WTC11 (cell line): ENCODE measurements around the gene CES3. TPM values are rescaled to one million over a fixed set of nuclear protein-coding genes. Genes with fewer than 3 reads are reported as not detected.

Experiments
- ATAC-seq: fragments of 200-7000 bp; cut with Tn5 transposase; 2 replicates; pipeline ENCODE4 v1.10.0; 2021; ENCODE audit warnings: mild to moderate bottlenecking, moderate library complexity
- CTCF ChIA-PET: fragments of 300-600 bp; sonication (Branson Sonifier 250); formaldehyde crosslinking; loops from one replicate; lab custom pipeline; 2021; ENCODE audit warnings: antibody characterized with exemption; lab: Charles Lee
- POLR2A ChIA-PET: fragments of 350-600 bp; sonication (Branson Sonifier 250); formaldehyde crosslinking; loops from one replicate; lab custom pipeline; 2021; ENCODE audit warnings: antibody characterized with exemption; lab: Charles Lee
- DNase-seq: peaks from one replicate; pipeline ENCODE4 v3.0.0; 2021; ENCODE audit warnings: low spot score
- H3K27ac Mint-ChIP-seq: 2 replicates; pipeline ENCODE4 v1.8.0; 2021; ENCODE audit warnings: mixed read lengths
- H3K27me3 Mint-ChIP-seq: 2 replicates; pipeline ENCODE4 v1.8.0; 2021; ENCODE audit warnings: low read depth, mild to moderate bottlenecking, moderate library complexity, mixed read lengths
- H3K36me3 Mint-ChIP-seq: 2 replicates; pipeline ENCODE4 v1.8.0; 2021; ENCODE audit warnings: mixed read lengths
- H3K4me1 Mint-ChIP-seq: 2 replicates; pipeline ENCODE4 v1.8.0; 2022; ENCODE audit warnings: mixed read lengths
- H3K4me3 Mint-ChIP-seq: 2 replicates; pipeline ENCODE4 v1.8.0; 2021; ENCODE audit warnings: mild to moderate bottlenecking, moderate library complexity, mixed read lengths
- H3K9me3 Mint-ChIP-seq: 2 replicates; pipeline ENCODE4 v1.8.0; 2021; ENCODE audit warnings: mixed read lengths
- CREB1 ChIP-seq: sonication (generic); formaldehyde crosslinking; IDR thresholded peaks from 2 replicates; pipeline ENCODE4 v1.8.0; 2023; ENCODE audit warnings: mild to moderate bottlenecking, missing genetic modification reagents
- FOXK1 ChIP-seq: sonication (generic); formaldehyde crosslinking; IDR thresholded peaks from 2 replicates; pipeline ENCODE4 v1.8.0; 2022; ENCODE audit warnings: mild to moderate bottlenecking, moderate library complexity, missing genetic modification reagents
- FOXP1 ChIP-seq: sonication (generic); formaldehyde crosslinking; IDR thresholded peaks from 2 replicates; pipeline ENCODE4 v1.8.0; 2022; ENCODE audit warnings: missing genetic modification reagents, mild to moderate bottlenecking, moderate library complexity, borderline replicate concordance
- GABPB1 ChIP-seq: sonication (generic); formaldehyde crosslinking; IDR thresholded peaks from 2 replicates; pipeline ENCODE4 v1.8.1; 2023; ENCODE audit warnings: mild to moderate bottlenecking, missing genetic modification reagents
- IRF2 ChIP-seq: sonication (generic); formaldehyde crosslinking; IDR thresholded peaks from 2 replicates; pipeline ENCODE4 v1.8.0; 2022; ENCODE audit warnings: low read depth, missing genetic modification reagents, borderline replicate concordance
- KAT7 ChIP-seq: sonication (generic); formaldehyde crosslinking; IDR thresholded peaks from 2 replicates; pipeline ENCODE4 v1.8.1; 2023; ENCODE audit warnings: missing genetic modification reagents, mild to moderate bottlenecking, borderline replicate concordance
- NFATC4 ChIP-seq: fragments of 250-450 bp; sonication (Bioruptor Pico); IDR thresholded peaks from 2 replicates; pipeline ENCODE4 v1.9.0; 2021; ENCODE audit warnings: mild to moderate bottlenecking
- PRRX2 ChIP-seq: fragments of 250-450 bp; sonication (Bioruptor Pico); IDR thresholded peaks from 2 replicates; pipeline ENCODE4 v1.8.0; 2021; ENCODE audit warnings: mild to moderate bottlenecking
- ZNF138 ChIP-seq: sonication (generic); formaldehyde crosslinking; conservative IDR thresholded peaks from 2 replicates; pipeline ENCODE4 v1.8.1; 2022; ENCODE audit warnings: mild to moderate bottlenecking, moderate library complexity, missing genetic modification reagents
- ZNF416 ChIP-seq: fragments of 250-450 bp; sonication (Bioruptor Pico); IDR thresholded peaks from 2 replicates; pipeline ENCODE4 v1.9.0; 2021; ENCODE audit warnings: mild to moderate bottlenecking, inconsistent platforms
- total RNA-seq: library from RNA; stranded (reverse); gene quantifications from 3 replicates; pipeline ENCODE4 v1.2.3, GENCODE V29; 2021
- TF ChIP-seq, protein P1 (sequence below): sonication (generic); formaldehyde crosslinking; IDR thresholded peaks from 2 replicates; pipeline ENCODE4 v1.8.0; 2023; ENCODE audit warnings: missing genetic modification reagents
- TF ChIP-seq, protein P2 (sequence below): sonication (generic); formaldehyde crosslinking; IDR thresholded peaks from 2 replicates; pipeline ENCODE4 v1.8.0; 2022; ENCODE audit warnings: missing genetic modification reagents
- TF ChIP-seq, protein P3 (sequence below): sonication (generic); formaldehyde crosslinking; IDR thresholded peaks from 2 replicates; pipeline ENCODE4 v1.8.1; 2023; ENCODE audit warnings: mild to moderate bottlenecking, moderate library complexity, missing genetic modification reagents
- TF ChIP-seq, protein P4 (sequence below): sonication (generic); formaldehyde crosslinking; IDR thresholded peaks from 2 replicates; pipeline ENCODE4 v1.8.1; 2022; ENCODE audit warnings: low read depth, missing genetic modification reagents, borderline replicate concordance
- TF ChIP-seq, protein P5 (sequence below): fragments of 250-450 bp; sonication (Bioruptor Pico); IDR thresholded peaks from 2 replicates; pipeline ENCODE4 v1.8.0; 2021; ENCODE audit warnings: mild to moderate bottlenecking
- TF ChIP-seq, protein P6 (sequence below): sonication (generic); formaldehyde crosslinking; IDR thresholded peaks from 2 replicates; pipeline ENCODE4 v1.8.1; 2022; ENCODE audit warnings: missing genetic modification reagents, borderline replicate concordance

Gene CES3
- total RNA-seq, 1 experiment from 2014 or later = 3.3 TPM

DNA sequence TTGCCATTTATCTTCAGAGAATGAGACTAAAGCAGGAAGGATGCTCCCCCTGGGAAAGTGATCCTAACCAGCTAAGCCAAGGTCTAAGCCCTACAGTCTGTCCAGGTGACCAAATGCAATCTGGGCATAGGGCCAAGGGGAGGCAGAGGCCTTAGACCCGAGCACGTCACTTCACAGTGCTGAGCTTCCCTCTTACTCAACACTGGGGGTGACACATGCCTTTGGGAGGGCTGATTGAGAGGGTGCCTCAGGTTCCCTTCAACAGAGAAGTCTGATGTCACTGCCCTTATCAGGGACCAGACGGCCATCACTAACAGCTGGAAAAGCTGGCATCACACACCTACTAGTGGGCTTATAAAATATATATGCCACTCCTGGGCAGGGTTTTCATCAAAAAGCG is 30.9 kb upstream of the CES3 start (continued):
- TF ChIP-seq FOXK1 = no peak
- TF ChIP-seq NFATC4 = no peak
- TF ChIP-seq ZNF138 = no peak
- TF ChIP-seq, protein P1, sequence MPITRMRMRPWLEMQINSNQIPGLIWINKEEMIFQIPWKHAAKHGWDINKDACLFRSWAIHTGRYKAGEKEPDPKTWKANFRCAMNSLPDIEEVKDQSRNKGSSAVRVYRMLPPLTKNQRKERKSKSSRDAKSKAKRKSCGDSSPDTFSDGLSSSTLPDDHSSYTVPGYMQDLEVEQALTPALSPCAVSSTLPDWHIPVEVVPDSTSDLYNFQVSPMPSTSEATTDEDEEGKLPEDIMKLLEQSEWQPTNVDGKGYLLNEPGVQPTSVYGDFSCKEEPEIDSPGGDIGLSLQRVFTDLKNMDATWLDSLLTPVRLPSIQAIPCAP = no peak
- TF ChIP-seq PRRX2 (CRISPR knock-in tag) = no peak
- no peak for TF ChIP-seq ZNF416 (CRISPR knock-in tag)
- TF ChIP-seq, protein P2, sequence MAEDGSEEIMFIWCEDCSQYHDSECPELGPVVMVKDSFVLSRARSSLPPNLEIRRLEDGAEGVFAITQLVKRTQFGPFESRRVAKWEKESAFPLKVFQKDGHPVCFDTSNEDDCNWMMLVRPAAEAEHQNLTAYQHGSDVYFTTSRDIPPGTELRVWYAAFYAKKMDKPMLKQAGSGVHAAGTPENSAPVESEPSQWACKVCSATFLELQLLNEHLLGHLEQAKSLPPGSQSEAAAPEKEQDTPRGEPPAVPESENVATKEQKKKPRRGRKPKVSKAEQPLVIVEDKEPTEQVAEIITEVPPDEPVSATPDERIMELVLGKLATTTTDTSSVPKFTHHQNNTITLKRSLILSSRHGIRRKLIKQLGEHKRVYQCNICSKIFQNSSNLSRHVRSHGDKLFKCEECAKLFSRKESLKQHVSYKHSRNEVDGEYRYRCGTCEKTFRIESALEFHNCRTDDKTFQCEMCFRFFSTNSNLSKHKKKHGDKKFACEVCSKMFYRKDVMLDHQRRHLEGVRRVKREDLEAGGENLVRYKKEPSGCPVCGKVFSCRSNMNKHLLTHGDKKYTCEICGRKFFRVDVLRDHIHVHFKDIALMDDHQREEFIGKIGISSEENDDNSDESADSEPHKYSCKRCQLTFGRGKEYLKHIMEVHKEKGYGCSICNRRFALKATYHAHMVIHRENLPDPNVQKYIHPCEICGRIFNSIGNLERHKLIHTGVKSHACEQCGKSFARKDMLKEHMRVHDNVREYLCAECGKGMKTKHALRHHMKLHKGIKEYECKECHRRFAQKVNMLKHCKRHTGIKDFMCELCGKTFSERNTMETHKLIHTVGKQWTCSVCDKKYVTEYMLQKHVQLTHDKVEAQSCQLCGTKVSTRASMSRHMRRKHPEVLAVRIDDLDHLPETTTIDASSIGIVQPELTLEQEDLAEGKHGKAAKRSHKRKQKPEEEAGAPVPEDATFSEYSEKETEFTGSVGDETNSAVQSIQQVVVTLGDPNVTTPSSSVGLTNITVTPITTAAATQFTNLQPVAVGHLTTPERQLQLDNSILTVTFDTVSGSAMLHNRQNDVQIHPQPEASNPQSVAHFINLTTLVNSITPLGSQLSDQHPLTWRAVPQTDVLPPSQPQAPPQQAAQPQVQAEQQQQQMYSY (CRISPR knock-in tag) = no peak
- no peak for TF ChIP-seq IRF2

DNA sequence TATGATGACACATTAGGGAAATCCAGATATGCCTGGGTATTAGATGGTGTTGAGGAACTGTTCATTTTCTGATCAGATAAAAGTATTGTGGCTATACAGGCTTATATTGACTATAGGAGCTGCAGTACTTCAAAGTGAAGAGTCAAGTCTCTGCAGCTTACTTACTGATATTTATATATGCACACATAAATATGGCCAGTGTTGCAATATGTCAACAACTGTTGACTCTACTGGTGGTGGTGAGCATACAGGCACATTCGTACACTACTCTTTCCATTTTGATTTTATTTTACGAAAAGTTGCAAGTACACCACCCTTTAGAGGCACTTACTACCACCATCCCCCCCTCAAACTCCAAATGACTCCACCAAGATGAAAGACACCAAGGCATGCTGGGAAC is 29.4 kb upstream of the CES3 start:
- CTCF ChIA-PET = interaction anchor here (1.0 kb wide), 1 partner anchor 30 kb away, joined by 3 read pairs; the partner anchor contains the start of gene CES3
- H3K27ac Mint-ChIP-seq = no peak overlapping the region
- DNase-seq = no peak
- TF ChIP-seq NFATC4 = no peak
- TF ChIP-seq, protein P3, sequence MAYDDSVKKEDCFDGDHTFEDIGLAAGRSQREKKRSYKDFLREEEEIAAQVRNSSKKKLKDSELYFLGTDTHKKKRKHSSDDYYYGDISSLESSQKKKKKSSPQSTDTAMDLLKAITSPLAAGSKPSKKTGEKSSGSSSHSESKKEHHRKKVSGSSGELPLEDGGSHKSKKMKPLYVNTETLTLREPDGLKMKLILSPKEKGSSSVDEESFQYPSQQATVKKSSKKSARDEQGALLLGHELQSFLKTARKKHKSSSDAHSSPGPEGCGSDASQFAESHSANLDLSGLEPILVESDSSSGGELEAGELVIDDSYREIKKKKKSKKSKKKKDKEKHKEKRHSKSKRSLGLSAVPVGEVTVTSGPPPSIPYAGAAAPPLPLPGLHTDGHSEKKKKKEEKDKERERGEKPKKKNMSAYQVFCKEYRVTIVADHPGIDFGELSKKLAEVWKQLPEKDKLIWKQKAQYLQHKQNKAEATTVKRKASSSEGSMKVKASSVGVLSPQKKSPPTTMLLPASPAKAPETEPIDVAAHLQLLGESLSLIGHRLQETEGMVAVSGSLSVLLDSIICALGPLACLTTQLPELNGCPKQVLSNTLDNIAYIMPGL (CRISPR knock-in tag) = no peak
- TF ChIP-seq CREB1 (CRISPR knock-in tag) = no peak
- no peak for TF ChIP-seq GABPB1 (CRISPR knock-in tag)
- TF ChIP-seq, protein P4, sequence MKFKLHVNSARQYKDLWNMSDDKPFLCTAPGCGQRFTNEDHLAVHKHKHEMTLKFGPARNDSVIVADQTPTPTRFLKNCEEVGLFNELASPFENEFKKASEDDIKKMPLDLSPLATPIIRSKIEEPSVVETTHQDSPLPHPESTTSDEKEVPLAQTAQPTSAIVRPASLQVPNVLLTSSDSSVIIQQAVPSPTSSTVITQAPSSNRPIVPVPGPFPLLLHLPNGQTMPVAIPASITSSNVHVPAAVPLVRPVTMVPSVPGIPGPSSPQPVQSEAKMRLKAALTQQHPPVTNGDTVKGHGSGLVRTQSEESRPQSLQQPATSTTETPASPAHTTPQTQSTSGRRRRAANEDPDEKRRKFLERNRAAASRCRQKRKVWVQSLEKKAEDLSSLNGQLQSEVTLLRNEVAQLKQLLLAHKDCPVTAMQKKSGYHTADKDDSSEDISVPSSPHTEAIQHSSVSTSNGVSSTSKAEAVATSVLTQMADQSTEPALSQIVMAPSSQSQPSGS (CRISPR knock-in tag) = no peak
- TF ChIP-seq, protein P5, sequence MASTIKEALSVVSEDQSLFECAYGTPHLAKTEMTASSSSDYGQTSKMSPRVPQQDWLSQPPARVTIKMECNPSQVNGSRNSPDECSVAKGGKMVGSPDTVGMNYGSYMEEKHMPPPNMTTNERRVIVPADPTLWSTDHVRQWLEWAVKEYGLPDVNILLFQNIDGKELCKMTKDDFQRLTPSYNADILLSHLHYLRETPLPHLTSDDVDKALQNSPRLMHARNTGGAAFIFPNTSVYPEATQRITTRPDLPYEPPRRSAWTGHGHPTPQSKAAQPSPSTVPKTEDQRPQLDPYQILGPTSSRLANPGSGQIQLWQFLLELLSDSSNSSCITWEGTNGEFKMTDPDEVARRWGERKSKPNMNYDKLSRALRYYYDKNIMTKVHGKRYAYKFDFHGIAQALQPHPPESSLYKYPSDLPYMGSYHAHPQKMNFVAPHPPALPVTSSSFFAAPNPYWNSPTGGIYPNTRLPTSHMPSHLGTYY = no peak
- TF ChIP-seq KAT7 (CRISPR knock-in tag) = no peak
- no peak for TF ChIP-seq FOXP1 (CRISPR knock-in tag)
- TF ChIP-seq, protein P6, sequence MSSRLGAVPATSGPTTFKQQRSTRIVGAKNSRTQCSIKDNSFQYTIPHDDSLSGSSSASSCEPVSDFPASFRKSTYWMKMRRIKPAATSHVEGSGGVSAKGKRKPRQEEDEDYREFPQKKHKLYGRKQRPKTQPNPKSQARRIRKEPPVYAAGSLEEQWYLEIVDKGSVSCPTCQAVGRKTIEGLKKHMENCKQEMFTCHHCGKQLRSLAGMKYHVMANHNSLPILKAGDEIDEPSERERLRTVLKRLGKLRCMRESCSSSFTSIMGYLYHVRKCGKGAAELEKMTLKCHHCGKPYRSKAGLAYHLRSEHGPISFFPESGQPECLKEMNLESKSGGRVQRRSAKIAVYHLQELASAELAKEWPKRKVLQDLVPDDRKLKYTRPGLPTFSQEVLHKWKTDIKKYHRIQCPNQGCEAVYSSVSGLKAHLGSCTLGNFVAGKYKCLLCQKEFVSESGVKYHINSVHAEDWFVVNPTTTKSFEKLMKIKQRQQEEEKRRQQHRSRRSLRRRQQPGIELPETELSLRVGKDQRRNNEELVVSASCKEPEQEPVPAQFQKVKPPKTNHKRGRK = no peak
- no peak for TF ChIP-seq IRF2
- TF ChIP-seq, all 79 proteins: peak for 0
- ATAC-seq = no peak
- peaks cover 35% of the 10 kb centered on the region for H3K4me1 Mint-ChIP-seq
- H3K9me3 Mint-ChIP-seq = no peaks in the 10 kb centered on the region
- no peaks in the 10 kb centered on the region; the same call in 1 of the 2 replicates for H3K36me3 Mint-ChIP-seq
- no peak overlapping the region for H3K4me3 Mint-ChIP-seq
- peaks cover 28% of the 10 kb centered on the region for H3K27me3 Mint-ChIP-seq
- POLR2A ChIA-PET = no interaction called here
